HEK293 (cell line): ENCODE data around the gene BTG4.

Experiments used
- CTCF ChIA-PET: fragments of 350-600 bp; formaldehyde crosslinking; extraction: SDS; loops from one replicate; lab custom pipeline; 2021; ENCODE audit warnings: antibody characterized with exemption; lab: Yijun Ruan, JAX
- POLR2A ChIA-PET: fragments of 300-600 bp; formaldehyde crosslinking; extraction: SDS; loops from one replicate; lab custom pipeline; 2020; ENCODE audit warnings: antibody characterized with exemption, inconsistent platforms; lab: Yijun Ruan, JAX
- H3K27ac ChIP-seq: fragments of 200-500 bp; sonication (Bioruptor generic); 2 replicates; pipeline ENCODE4 v1.5.1; 2014; ENCODE audit warnings: low read depth, low read length, control low read depth, inconsistent platforms; ENCODE audit errors: extremely low read depth
- H3K36me3 ChIP-seq, 2 experiments: fragments of 200-500 bp in 1 of 2; sonication (Bioruptor generic) in 1 of 2; 1 replicate in 1 of 2; 2 replicates in 1 of 2; pipeline ENCODE4 v1.5.1; 2014 to 2017; ENCODE audit warnings: inconsistent platforms in 2 of 2, low read length in 2 of 2; ENCODE audit not compliant: control insufficient read depth in 2 of 2, insufficient read depth in 1 of 2
- H3K4me1 ChIP-seq: fragments of 200-500 bp; sonication (Bioruptor generic); 2 replicates; pipeline ENCODE4 v1.5.1; 2014; ENCODE audit warnings: mild to moderate bottlenecking, low read length, inconsistent platforms; ENCODE audit not compliant: control insufficient read depth, insufficient read depth
- H3K4me3 ChIP-seq: 2 replicates; pipeline ENCODE4 v1.5.1; 2011; ENCODE audit warnings: low read depth, mild to moderate bottlenecking, control low read depth, low read length, moderate library complexity
- H3K9me3 ChIP-seq: fragments of 200-500 bp; sonication (Bioruptor generic); 2 replicates; pipeline ENCODE4 v1.5.1; 2014; ENCODE audit warnings: low read depth, low read length, inconsistent platforms; ENCODE audit not compliant: control insufficient read depth, insufficient read depth
- TCF7L2 ChIP-seq: IDR thresholded peaks from 2 replicates; pipeline ENCODE4 v1.6.1; 2011; ENCODE audit warnings: low read depth, mild to moderate bottlenecking, inconsistent platforms, low read length, moderate library complexity, borderline replicate concordance
- YY1 ChIP-seq: fragments of 450-650 bp; formaldehyde crosslinking; IDR thresholded peaks from 2 replicates; pipeline ENCODE4 v1.5.1; 2018; ENCODE audit warnings: missing biosample characterization, missing genetic modification characterization
- ZBTB21 ChIP-seq: fragments of 450-650 bp; formaldehyde crosslinking; IDR thresholded peaks from 2 replicates; pipeline ENCODE4 v1.5.1; 2017; ENCODE audit warnings: missing biosample characterization, missing genetic modification characterization
- ZBTB7A ChIP-seq: fragments of 450-650 bp; formaldehyde crosslinking; IDR thresholded peaks from 2 replicates; pipeline ENCODE4 v1.5.1; 2016; ENCODE audit warnings: low read depth, missing biosample characterization, missing genetic modification characterization
- ZEB2 ChIP-seq: fragments of 450-650 bp; formaldehyde crosslinking; IDR thresholded peaks from 2 replicates; pipeline ENCODE4 v1.5.1; 2016; ENCODE audit warnings: missing biosample characterization, missing genetic modification characterization
- ZFP37 ChIP-seq: fragments of 450-650 bp; formaldehyde crosslinking; IDR thresholded peaks from 2 replicates; pipeline ENCODE4 v1.5.1; 2016; ENCODE audit warnings: missing biosample characterization, missing genetic modification characterization
- ZFP41 ChIP-seq: fragments of 450-650 bp; formaldehyde crosslinking; IDR thresholded peaks from 2 replicates; pipeline ENCODE4 v1.5.1; 2016; ENCODE audit warnings: missing biosample characterization, missing genetic modification characterization, borderline replicate concordance
- ZNF169 ChIP-seq: fragments of 450-650 bp; formaldehyde crosslinking; IDR thresholded peaks from 2 replicates; pipeline ENCODE4 v1.5.1; 2016; ENCODE audit warnings: missing biosample characterization, missing genetic modification characterization
- ZNF23 ChIP-seq: fragments of 450-650 bp; formaldehyde crosslinking; IDR thresholded peaks from 2 replicates; pipeline ENCODE4 v1.5.1; 2016; ENCODE audit warnings: missing biosample characterization, missing genetic modification characterization, borderline replicate concordance
- ZNF366 ChIP-seq: fragments of 450-650 bp; formaldehyde crosslinking; conservative IDR thresholded peaks from 2 replicates; pipeline ENCODE4 v1.5.1; 2016; ENCODE audit warnings: missing biosample characterization, missing genetic modification characterization
- ZNF394 ChIP-seq: fragments of 450-650 bp; formaldehyde crosslinking; IDR thresholded peaks from 2 replicates; pipeline ENCODE4 v1.5.1; 2016; ENCODE audit warnings: missing biosample characterization, missing genetic modification characterization, mild to moderate bottlenecking, moderate library complexity, borderline replicate concordance
- ZNF571 ChIP-seq: fragments of 450-650 bp; formaldehyde crosslinking; IDR thresholded peaks from 2 replicates; pipeline ENCODE4 v1.5.0; 2017; ENCODE audit warnings: missing biosample characterization, missing genetic modification characterization
- ZNF596 ChIP-seq: fragments of 450-650 bp; IDR thresholded peaks from 2 replicates; pipeline ENCODE4 v1.5.0; 2018; ENCODE audit warnings: missing biosample characterization, mild to moderate bottlenecking, missing genetic modification characterization, moderate library complexity
- ZNF623 ChIP-seq: fragments of 450-650 bp; formaldehyde crosslinking; IDR thresholded peaks from 2 replicates; pipeline ENCODE4 v1.5.1; 2016; ENCODE audit warnings: missing biosample characterization, missing genetic modification characterization
- ZNF654 ChIP-seq: fragments of 450-650 bp; formaldehyde crosslinking; IDR thresholded peaks from 2 replicates; pipeline ENCODE4 v1.5.1; 2016; ENCODE audit warnings: low read depth, missing biosample characterization, missing genetic modification characterization
- ZNF677 ChIP-seq: fragments of 450-650 bp; IDR thresholded peaks from 2 replicates; pipeline ENCODE4 v1.5.0; 2018; ENCODE audit warnings: missing biosample characterization, mild to moderate bottlenecking, missing genetic modification characterization, moderate library complexity
- ZNF830 ChIP-seq: fragments of 450-650 bp; IDR thresholded peaks from 2 replicates; pipeline ENCODE4 v1.5.0; 2018; ENCODE audit warnings: missing biosample characterization, missing genetic modification characterization, low read depth, mild to moderate bottlenecking, moderate library complexity
- ZXDB ChIP-seq: fragments of 450-650 bp; formaldehyde crosslinking; IDR thresholded peaks from 2 replicates; pipeline ENCODE4 v1.5.1; 2016; ENCODE audit warnings: missing biosample characterization, missing genetic modification characterization
- TF ChIP-seq, protein P1 (sequence below): fragments of 450-650 bp; formaldehyde crosslinking; IDR thresholded peaks from 2 replicates; pipeline ENCODE4 v1.5.1; 2016; ENCODE audit warnings: missing biosample characterization, missing genetic modification characterization
- TF ChIP-seq, protein P2 (sequence below): fragments of 450-650 bp; formaldehyde crosslinking; IDR thresholded peaks from 2 replicates; pipeline ENCODE4 v1.5.1; 2017; ENCODE audit warnings: missing biosample characterization, missing genetic modification characterization
- TF ChIP-seq, protein P3 (sequence below): fragments of 450-650 bp; formaldehyde crosslinking; IDR thresholded peaks from 2 replicates; pipeline ENCODE4 v1.5.1; 2017; ENCODE audit warnings: missing biosample characterization, missing genetic modification characterization
- TF ChIP-seq, protein P4 (sequence below): fragments of 450-650 bp; formaldehyde crosslinking; IDR thresholded peaks from 2 replicates; pipeline ENCODE4 v1.5.1; 2016; ENCODE audit warnings: missing biosample characterization, missing genetic modification characterization
- TF ChIP-seq, protein P5 (sequence below): sonication (generic); formaldehyde crosslinking; IDR thresholded peaks from 2 replicates; pipeline ENCODE4 v1.8.1; 2022; ENCODE audit warnings: mild to moderate bottlenecking, moderate library complexity, missing genetic modification reagents
- TF ChIP-seq, protein P6 (sequence below): fragments of 450-650 bp; formaldehyde crosslinking; IDR thresholded peaks from 2 replicates; pipeline ENCODE4 v1.5.1; 2016; ENCODE audit warnings: missing biosample characterization, missing genetic modification characterization

The BTG4 gene

DNA sequence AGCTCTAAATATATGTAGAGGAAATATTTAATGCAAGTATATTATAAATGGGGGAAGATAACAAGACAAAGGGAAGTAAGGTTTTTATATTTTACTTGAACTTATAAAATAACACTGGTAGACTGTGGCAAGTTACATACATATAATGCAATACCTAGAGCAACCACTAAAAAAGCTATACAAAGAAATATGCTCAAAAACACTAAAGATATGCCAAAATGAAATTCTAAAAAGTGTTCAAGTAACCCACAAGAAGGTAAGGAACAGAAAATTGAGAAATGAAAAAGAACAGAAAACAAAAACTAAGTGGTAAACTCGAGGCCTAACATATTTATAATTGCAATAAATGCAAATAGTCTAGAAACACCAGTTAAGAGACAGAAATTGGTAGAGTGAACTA lies 32.5 kb downstream of the BTG4 start:
- no peak overlapping the region for H3K4me3 ChIP-seq
- no peak overlapping the region for H3K27ac ChIP-seq
- POLR2A ChIA-PET = no interaction called here
- H3K36me3 ChIP-seq = no peaks in the 10 kb centered on the region
- TF ChIP-seq ZNF169 = no peak
- TF ChIP-seq ZBTB21 = no peak
- TF ChIP-seq, protein P1, sequence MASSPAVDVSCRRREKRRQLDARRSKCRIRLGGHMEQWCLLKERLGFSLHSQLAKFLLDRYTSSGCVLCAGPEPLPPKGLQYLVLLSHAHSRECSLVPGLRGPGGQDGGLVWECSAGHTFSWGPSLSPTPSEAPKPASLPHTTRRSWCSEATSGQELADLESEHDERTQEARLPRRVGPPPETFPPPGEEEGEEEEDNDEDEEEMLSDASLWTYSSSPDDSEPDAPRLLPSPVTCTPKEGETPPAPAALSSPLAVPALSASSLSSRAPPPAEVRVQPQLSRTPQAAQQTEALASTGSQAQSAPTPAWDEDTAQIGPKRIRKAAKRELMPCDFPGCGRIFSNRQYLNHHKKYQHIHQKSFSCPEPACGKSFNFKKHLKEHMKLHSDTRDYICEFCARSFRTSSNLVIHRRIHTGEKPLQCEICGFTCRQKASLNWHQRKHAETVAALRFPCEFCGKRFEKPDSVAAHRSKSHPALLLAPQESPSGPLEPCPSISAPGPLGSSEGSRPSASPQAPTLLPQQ (tag by site-specific recombination) = no peak
- no peak for TF ChIP-seq ZNF23 (tag by site-specific recombination)
- TF ChIP-seq, protein P2, sequence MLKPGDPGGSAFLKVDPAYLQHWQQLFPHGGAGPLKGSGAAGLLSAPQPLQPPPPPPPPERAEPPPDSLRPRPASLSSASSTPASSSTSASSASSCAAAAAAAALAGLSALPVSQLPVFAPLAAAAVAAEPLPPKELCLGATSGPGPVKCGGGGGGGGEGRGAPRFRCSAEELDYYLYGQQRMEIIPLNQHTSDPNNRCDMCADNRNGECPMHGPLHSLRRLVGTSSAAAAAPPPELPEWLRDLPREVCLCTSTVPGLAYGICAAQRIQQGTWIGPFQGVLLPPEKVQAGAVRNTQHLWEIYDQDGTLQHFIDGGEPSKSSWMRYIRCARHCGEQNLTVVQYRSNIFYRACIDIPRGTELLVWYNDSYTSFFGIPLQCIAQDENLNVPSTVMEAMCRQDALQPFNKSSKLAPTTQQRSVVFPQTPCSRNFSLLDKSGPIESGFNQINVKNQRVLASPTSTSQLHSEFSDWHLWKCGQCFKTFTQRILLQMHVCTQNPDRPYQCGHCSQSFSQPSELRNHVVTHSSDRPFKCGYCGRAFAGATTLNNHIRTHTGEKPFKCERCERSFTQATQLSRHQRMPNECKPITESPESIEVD = no peak
- no peak for TF ChIP-seq ZNF366 (tag by site-specific recombination)
- TF ChIP-seq, protein P3, sequence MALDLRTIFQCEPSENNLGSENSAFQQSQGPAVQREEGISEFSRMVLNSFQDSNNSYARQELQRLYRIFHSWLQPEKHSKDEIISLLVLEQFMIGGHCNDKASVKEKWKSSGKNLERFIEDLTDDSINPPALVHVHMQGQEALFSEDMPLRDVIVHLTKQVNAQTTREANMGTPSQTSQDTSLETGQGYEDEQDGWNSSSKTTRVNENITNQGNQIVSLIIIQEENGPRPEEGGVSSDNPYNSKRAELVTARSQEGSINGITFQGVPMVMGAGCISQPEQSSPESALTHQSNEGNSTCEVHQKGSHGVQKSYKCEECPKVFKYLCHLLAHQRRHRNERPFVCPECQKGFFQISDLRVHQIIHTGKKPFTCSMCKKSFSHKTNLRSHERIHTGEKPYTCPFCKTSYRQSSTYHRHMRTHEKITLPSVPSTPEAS = no peak
- no peak for TF ChIP-seq ZNF394 (tag by site-specific recombination)
- TF ChIP-seq ZNF596 (tag by site-specific recombination) = no peak
- no peak for TF ChIP-seq ZBTB7A (tag by site-specific recombination)
- no peak for TF ChIP-seq ZFP37 (tag by site-specific recombination)
- no peak for TF ChIP-seq ZFP41 (tag by site-specific recombination)
- TF ChIP-seq, protein P4, sequence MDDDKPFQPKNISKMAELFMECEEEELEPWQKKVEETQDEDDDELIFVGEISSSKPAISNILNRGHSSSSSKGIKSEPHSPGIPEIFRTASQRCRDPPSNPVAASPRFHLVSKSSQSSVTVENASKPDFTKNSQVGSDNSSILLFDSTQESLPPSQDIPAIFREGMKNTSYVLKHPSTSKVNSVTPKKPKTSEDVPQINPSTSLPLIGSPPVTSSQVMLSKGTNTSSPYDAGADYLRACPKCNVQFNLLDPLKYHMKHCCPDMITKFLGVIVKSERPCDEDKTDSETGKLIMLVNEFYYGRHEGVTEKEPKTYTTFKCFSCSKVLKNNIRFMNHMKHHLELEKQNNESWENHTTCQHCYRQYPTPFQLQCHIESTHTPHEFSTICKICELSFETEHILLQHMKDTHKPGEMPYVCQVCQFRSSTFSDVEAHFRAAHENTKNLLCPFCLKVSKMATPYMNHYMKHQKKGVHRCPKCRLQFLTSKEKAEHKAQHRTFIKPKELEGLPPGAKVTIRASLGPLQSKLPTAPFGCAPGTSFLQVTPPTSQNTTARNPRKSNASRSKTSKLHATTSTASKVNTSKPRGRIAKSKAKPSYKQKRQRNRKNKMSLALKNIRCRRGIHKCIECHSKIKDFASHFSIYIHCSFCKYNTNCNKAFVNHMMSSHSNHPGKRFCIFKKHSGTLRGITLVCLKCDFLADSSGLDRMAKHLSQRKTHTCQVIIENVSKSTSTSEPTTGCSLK = no peak
- no peak for TF ChIP-seq ZXDB (tag by site-specific recombination)
- TF ChIP-seq, all 188 proteins: peak for 0
- CTCF ChIA-PET = interaction anchor here (0.6 to 1.4 kb wide), 4 partner anchors 24 to 577 kb away, joined by 3 to 5 read pairs (median 4); no protein-coding TSS in a partner anchor
- no peaks in the 10 kb centered on the region for H3K9me3 ChIP-seq
- H3K4me1 ChIP-seq = no peaks in the 10 kb centered on the region

DNA sequence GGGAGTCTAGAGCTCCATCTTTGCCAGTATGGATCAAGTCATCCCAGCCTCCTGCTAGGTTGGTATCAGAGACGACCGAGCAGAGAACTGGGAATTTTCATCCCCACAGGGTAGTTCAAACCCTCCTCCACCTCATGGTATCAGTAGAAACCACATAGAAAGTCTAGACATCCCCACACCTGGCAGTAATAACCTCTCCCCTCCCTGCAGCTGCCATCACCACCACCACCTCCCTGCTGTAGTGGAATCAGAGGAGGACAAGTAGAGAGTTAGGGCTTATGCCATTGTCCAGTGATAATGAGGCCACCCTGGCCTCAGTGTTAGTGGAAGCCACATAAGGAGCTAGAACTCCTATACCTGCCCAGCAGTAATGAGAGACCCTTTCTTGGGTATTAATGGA lies 34.3 kb downstream of the BTG4 start:
- H3K36me3 ChIP-seq = no peaks in the 10 kb centered on the region
- H3K9me3 ChIP-seq = no peaks in the 10 kb centered on the region
- no peak overlapping the region for H3K4me3 ChIP-seq
- no peaks in the 10 kb centered on the region for H3K4me1 ChIP-seq
- no peak overlapping the region for H3K27ac ChIP-seq
- CTCF ChIA-PET = no interaction called here
- POLR2A ChIA-PET = no interaction called here
- TF ChIP-seq YY1 (tag by site-specific recombination) (no peak), ZNF571 (tag by site-specific recombination) (no peak), ZNF677 (tag by site-specific recombination) (no peak), ZNF830 (tag by site-specific recombination) (no peak), TCF7L2 (no peak), ZEB2 (tag by site-specific recombination) (no peak), ZNF654 (tag by site-specific recombination) (no peak), ZNF623 (no peak)
- TF ChIP-seq, protein P5, sequence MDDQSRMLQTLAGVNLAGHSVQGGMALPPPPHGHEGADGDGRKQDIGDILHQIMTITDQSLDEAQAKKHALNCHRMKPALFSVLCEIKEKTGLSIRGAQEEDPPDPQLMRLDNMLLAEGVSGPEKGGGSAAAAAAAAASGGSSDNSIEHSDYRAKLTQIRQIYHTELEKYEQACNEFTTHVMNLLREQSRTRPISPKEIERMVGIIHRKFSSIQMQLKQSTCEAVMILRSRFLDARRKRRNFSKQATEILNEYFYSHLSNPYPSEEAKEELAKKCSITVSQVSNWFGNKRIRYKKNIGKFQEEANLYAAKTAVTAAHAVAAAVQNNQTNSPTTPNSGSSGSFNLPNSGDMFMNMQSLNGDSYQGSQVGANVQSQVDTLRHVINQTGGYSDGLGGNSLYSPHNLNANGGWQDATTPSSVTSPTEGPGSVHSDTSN (CRISPR knock-in tag) = no peak
- TF ChIP-seq, protein P6, sequence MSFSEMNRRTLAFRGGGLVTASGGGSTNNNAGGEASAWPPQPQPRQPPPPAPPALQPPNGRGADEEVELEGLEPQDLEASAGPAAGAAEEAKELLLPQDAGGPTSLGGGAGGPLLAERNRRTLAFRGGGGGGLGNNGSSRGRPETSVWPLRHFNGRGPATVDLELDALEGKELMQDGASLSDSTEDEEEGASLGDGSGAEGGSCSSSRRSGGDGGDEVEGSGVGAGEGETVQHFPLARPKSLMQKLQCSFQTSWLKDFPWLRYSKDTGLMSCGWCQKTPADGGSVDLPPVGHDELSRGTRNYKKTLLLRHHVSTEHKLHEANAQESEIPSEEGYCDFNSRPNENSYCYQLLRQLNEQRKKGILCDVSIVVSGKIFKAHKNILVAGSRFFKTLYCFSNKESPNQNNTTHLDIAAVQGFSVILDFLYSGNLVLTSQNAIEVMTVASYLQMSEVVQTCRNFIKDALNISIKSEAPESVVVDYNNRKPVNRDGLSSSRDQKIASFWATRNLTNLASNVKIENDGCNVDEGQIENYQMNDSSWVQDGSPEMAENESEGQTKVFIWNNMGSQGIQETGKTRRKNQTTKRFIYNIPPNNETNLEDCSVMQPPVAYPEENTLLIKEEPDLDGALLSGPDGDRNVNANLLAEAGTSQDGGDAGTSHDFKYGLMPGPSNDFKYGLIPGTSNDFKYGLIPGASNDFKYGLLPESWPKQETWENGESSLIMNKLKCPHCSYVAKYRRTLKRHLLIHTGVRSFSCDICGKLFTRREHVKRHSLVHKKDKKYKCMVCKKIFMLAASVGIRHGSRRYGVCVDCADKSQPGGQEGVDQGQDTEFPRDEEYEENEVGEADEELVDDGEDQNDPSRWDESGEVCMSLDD (tag by site-specific recombination) = no peak
- TF ChIP-seq, protein P1 (tag by site-specific recombination) = no peak
